Measurements from ENCODE around the gene CREG1. TPM values are rescaled to one million over a fixed set of nuclear protein-coding genes. Genes with fewer than 3 reads are reported as not detected.
"Not testable (repeated sequence)": the region's sequence is repeated elsewhere in the genome, so short reads cannot be mapped to it uniquely, and the experiment has no call there.

The CREG1 gene
- total RNA-seq, 1 experiment from 2014 or later, result 21.7 TPM

- Mint-ChIP-seq H3K4me3 (no peak overlapping the region), H3K27ac (no peak overlapping the region), H3K9me3 (peaks cover 27% of the 10 kb centered on the region), H3K4me1 (no peaks in the 10 kb centered on the region; the same call in 1 of the 2 replicates), H3K27me3 (ENCODE audit: low read depth) (0 out of 2 replicates have a peak, but pooled peaks cover 2% of the 10 kb centered on the region), H3K36me3 (peaks cover 12% of the 10 kb centered on the region)
- CTCF ChIA-PET, result interaction anchor here (2.2 kb wide), 1 partner anchor 17 kb away, joined by 6 read pairs; no protein-coding TSS in a partner anchor
- TF ChIP-seq TP53 (CRISPR knock-in tag; IDR thresholded peaks at IDR 0.05), result no peak
- TF ChIP-seq E2F4 (CRISPR knock-in tag; IDR thresholded peaks at IDR 0.05; ENCODE audit: borderline replicate concordance, low read depth), result no peak
- TF ChIP-seq ZNF263 (CRISPR knock-in tag; IDR thresholded peaks at IDR 0.05; ENCODE audit: low read depth), result no peak
- TF ChIP-seq ZBTB43 (CRISPR knock-in tag; IDR thresholded peaks at IDR 0.05), result no peak
- no peak for TF ChIP-seq RORB (CRISPR knock-in tag; IDR thresholded peaks at IDR 0.05)
- no peak for TF ChIP-seq ZNF532 (CRISPR knock-in tag; IDR thresholded peaks at IDR 0.05; ENCODE audit: borderline replicate concordance)
- TF ChIP-seq GABPB1 (CRISPR knock-in tag; IDR thresholded peaks at IDR 0.05), result no peak
- no peak for TF ChIP-seq GRHL2 (CRISPR knock-in tag; IDR thresholded peaks at IDR 0.05; ENCODE audit: insufficient replicate concordance, severe bottlenecking)
- TF ChIP-seq ZNF121 (CRISPR knock-in tag; IDR thresholded peaks at IDR 0.05), result no peak
- TF ChIP-seq AR (CRISPR knock-in tag; IDR thresholded peaks at IDR 0.05), result no peak
- no peak for TF ChIP-seq STAT6 (CRISPR knock-in tag; conservative IDR thresholded peaks at IDR 0.05; ENCODE audit: low read depth)
- TF ChIP-seq ATF2 (CRISPR knock-in tag; IDR thresholded peaks at IDR 0.05; ENCODE audit: borderline replicate concordance, low read depth), result no peak
- TF ChIP-seq EMX1 (CRISPR knock-in tag; IDR thresholded peaks at IDR 0.05), result no peak
- no peak for TF ChIP-seq NFYB (CRISPR knock-in tag; conservative IDR thresholded peaks at IDR 0.05; ENCODE audit: low read depth)
- ATAC-seq (no peak), DNase-seq (ENCODE audit: low spot score) (no peak)
- POLR2A ChIA-PET, result no interaction called here
Measured at GRCh38 chr1:167573035-167573434, 19.5 kb upstream of the CREG1 start.

GRCh38 chr1:167570712-167571111 is 17.1 kb upstream of the CREG1 start:
- H3K4me3 Mint-ChIP-seq; H3K27me3 Mint-ChIP-seq (ENCODE audit: low read depth); H3K4me1 Mint-ChIP-seq; ATAC-seq; H3K27ac Mint-ChIP-seq; POLR2A ChIA-PET; DNase-seq (ENCODE audit: low spot score): not testable (repeated sequence)
- Mint-ChIP-seq H3K36me3 (peaks cover 12% of the 10 kb centered on the region), H3K9me3 (peaks cover 27% of the 10 kb centered on the region)
- CTCF ChIA-PET, result interaction anchor here (1.0 kb wide), 1 partner anchor 17 kb away, joined by 3 read pairs; the partner anchor contains the start of gene CREG1
